ENCODE measurements around the gene KLF13. TPM values are rescaled to one million over a fixed set of nuclear protein-coding genes. Genes with fewer than 3 reads are reported as not detected.

KLF13 gene
- total RNA-seq, 2 donors from 2014 or later = 18.7 to 18.9 TPM

DNA sequence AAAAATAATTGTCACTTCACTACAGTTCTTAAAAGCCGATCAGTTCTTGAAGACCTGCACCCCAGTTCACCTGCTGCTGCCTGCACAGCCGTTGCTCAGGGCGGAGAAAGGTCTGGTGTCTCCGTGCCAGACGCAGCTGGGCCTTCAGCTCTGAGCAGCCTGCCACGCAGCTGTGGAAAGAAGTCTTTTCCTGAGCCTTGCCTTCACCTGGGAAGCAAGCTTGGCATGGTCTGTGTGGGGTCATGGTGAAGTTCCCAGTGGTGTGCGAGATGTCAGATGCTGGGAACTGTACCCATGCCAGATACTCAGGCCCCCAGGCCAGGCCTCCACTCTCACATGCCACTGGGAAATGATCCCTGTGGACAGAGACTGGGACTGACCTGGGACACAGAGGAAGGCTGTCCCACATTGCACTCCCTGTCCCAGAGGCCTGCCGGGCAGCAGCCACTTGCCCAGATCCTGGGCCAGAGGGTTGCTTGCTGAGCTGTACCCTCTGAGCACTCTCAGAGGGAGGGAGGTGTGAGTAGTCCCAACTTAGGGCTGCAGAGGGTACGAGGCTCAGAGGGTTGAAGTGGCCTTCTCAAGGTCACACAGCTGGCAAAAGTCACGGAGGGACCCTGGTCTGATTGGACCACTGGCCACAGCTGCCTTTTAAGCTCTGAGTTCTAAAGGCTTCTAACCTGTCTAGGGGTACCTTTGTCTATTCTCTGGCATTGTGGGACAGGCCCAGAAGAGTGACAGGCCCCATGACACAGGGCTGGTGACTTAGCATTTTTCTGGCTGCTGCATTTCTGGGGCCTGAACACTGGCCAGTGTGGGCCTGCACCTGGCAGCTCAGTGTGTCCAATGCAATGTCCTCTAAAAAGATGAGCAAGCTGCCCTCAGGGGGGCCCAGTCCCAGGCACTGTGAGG is 55.4 kb downstream of the KLF13 start:
- Mint-ChIP-seq H3K4me1 (peaks cover 7% of the 10 kb centered on the region), H3K4me3 (no peak overlapping the region), H3K9me3 (peaks cover 9% of the 10 kb centered on the region), H3K27ac (peak overlapping the region; percentile 48), H3K27me3 (ENCODE audit: insufficient read depth) (peaks cover 2% of the 10 kb centered on the region), H3K36me3 (ENCODE audit: low read depth) (peaks cover 16% of the 10 kb centered on the region)
- DNase-seq = peak; percentile 33
- WGBS, 2 experiments (ENCODE audit: insufficient coverage in 1 of 2, insufficient read length in 1 of 2) = 85 to 94% methylated on average over 10 of the region's 10 CpGs
- H3K4me1 ChIP-seq (ENCODE audit: control insufficient read depth, insufficient read depth, low read length) = no peaks in the 10 kb centered on the region
- no peak overlapping the region for H3K27ac ChIP-seq (ENCODE audit: low read depth, low read length)
- TF ChIP-seq, protein P1, sequence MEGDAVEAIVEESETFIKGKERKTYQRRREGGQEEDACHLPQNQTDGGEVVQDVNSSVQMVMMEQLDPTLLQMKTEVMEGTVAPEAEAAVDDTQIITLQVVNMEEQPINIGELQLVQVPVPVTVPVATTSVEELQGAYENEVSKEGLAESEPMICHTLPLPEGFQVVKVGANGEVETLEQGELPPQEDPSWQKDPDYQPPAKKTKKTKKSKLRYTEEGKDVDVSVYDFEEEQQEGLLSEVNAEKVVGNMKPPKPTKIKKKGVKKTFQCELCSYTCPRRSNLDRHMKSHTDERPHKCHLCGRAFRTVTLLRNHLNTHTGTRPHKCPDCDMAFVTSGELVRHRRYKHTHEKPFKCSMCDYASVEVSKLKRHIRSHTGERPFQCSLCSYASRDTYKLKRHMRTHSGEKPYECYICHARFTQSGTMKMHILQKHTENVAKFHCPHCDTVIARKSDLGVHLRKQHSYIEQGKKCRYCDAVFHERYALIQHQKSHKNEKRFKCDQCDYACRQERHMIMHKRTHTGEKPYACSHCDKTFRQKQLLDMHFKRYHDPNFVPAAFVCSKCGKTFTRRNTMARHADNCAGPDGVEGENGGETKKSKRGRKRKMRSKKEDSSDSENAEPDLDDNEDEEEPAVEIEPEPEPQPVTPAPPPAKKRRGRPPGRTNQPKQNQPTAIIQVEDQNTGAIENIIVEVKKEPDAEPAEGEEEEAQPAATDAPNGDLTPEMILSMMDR (conservative IDR thresholded peaks at IDR 0.05) = no peak
- H3K9me3 ChIP-seq (ENCODE audit: control insufficient read depth, low read length) = peaks cover 12% of the 10 kb centered on the region
- H3K27me3 ChIP-seq (ENCODE audit: control insufficient read depth, insufficient read depth, low read length, poor library complexity, severe bottlenecking) = no peaks in the 10 kb centered on the region
- H3K36me3 ChIP-seq (ENCODE audit: control insufficient read depth, insufficient read depth, low read length) = no peaks in the 10 kb centered on the region
- no peak overlapping the region for H3K9ac ChIP-seq (ENCODE audit: extremely low read depth, low read length, poor library complexity, severe bottlenecking)
- no peak overlapping the region for H3K4me3 ChIP-seq (ENCODE audit: low read length)

DNA sequence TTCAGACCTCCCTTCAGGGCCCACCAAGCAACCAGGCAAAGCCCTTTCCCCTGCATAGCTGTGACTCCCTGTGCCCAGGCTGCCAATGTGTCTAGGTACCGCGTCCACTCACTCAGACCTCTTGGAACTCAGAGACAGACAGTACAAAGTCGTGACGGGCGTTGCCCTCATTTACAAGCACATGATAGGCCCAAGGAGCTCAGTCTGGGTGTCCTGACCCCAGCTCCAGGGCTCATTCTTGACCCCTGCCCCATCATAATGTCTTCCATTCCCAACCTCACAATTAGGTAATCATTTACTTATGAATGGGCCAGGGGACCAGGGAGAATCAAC is 56.0 kb downstream of the KLF13 start:
- Histone ChIP-seq H3K9ac (ENCODE audit: extremely low read depth, low read length, poor library complexity, severe bottlenecking) (no peak overlapping the region), H3K36me3 (ENCODE audit: control insufficient read depth, insufficient read depth, low read length) (no peaks in the 10 kb centered on the region), H3K27me3 (ENCODE audit: control insufficient read depth, insufficient read depth, low read length, poor library complexity, severe bottlenecking) (no peaks in the 10 kb centered on the region), H3K9me3 (ENCODE audit: control insufficient read depth, low read length) (peaks cover 15% of the 10 kb centered on the region), H3K27ac (ENCODE audit: low read depth, low read length) (peak overlapping the region; percentile 32), H3K4me1 (ENCODE audit: control insufficient read depth, insufficient read depth, low read length) (no peaks in the 10 kb centered on the region), H3K4me3 (ENCODE audit: low read length) (no peak overlapping the region)
- WGBS, 2 experiments (ENCODE audit: insufficient coverage in 1 of 2, insufficient read length in 1 of 2) = 94 to 100% methylated on average over 5 of the region's 5 CpGs
- Mint-ChIP-seq H3K9me3 (peaks cover 9% of the 10 kb centered on the region), H3K36me3 (ENCODE audit: low read depth) (peaks cover 16% of the 10 kb centered on the region), H3K27ac (peak overlapping the region; percentile 48), H3K4me1 (peaks cover 10% of the 10 kb centered on the region), H3K4me3 (no peak overlapping the region), H3K27me3 (ENCODE audit: insufficient read depth) (peaks cover 2% of the 10 kb centered on the region)
- TF ChIP-seq, protein P1 (conservative IDR thresholded peaks at IDR 0.05) = no peak
- DNase-seq = no peak

DNA sequence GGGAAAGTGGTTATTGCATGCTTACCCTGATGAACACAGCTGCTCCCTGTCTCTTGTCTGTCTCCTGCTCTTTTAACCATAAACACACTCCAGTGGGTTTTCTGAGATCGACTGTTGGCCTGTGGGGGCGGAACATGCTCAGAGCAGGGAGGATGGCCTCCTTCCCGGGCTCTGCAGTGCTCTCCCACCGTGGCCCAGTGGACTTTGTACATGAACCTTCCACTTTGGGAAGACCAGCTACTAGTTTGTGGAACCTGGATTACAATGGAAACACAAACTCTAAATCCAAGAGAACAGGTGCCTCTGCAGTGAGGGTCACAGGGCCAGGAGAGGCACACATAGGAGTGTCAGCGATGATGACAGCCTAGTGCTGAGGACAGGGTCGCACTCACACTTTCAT is 56.5 kb downstream of the KLF13 start:
- DNase-seq = peak; percentile 40
- Histone ChIP-seq H3K9me3 (ENCODE audit: control insufficient read depth, low read length) (peaks cover 15% of the 10 kb centered on the region), H3K27ac (ENCODE audit: low read depth, low read length) (no peak overlapping the region), H3K4me1 (ENCODE audit: control insufficient read depth, insufficient read depth, low read length) (no peaks in the 10 kb centered on the region), H3K27me3 (ENCODE audit: control insufficient read depth, insufficient read depth, low read length, poor library complexity, severe bottlenecking) (no peaks in the 10 kb centered on the region), H3K9ac (ENCODE audit: extremely low read depth, low read length, poor library complexity, severe bottlenecking) (no peak overlapping the region), H3K4me3 (ENCODE audit: low read length) (no peak overlapping the region), H3K36me3 (ENCODE audit: control insufficient read depth, insufficient read depth, low read length) (no peaks in the 10 kb centered on the region)
- Mint-ChIP-seq H3K27me3 (ENCODE audit: insufficient read depth) (peaks cover 6% of the 10 kb centered on the region), H3K4me1 (peaks cover 14% of the 10 kb centered on the region), H3K9me3 (peaks cover 10% of the 10 kb centered on the region), H3K27ac (no peak overlapping the region), H3K36me3 (ENCODE audit: low read depth) (peaks cover 16% of the 10 kb centered on the region), H3K4me3 (no peak overlapping the region)
- 86 to 96% methylated on average over 4 to 6 of the region's 6 CpGs for WGBS, 2 experiments (ENCODE audit: insufficient coverage in 1 of 2, insufficient read length in 1 of 2)
- TF ChIP-seq, protein P1 (conservative IDR thresholded peaks at IDR 0.05) = no peak
